ENCODE measurements around the gene RSPH1.

- TF ChIP-seq USF2 (IDR thresholded peaks at IDR 0.05; ENCODE audit: borderline replicate concordance, low read depth, low read length) (no peak), CTCF (IDR thresholded peaks at IDR 0.05) (no peak), RFX5 (IDR thresholded peaks at IDR 0.05; ENCODE audit: low read length) (no peak), FOXJ3 (CRISPR knock-in tag; IDR thresholded peaks at IDR 0.05) (no peak), POLR2AphosphoS5 (IDR thresholded peaks at IDR 0.05; ENCODE audit: low read depth, low read length) (no peak), RAD21 (IDR thresholded peaks at IDR 0.05; ENCODE audit: low read length) (no peak), TAF1 (IDR thresholded peaks at IDR 0.05; ENCODE audit: borderline replicate concordance, low read depth, low read length) (no peak), FOSL2 (IDR thresholded peaks at IDR 0.05; ENCODE audit: borderline replicate concordance, low read depth) (no peak), EP300 (IDR thresholded peaks at IDR 0.05; ENCODE audit: borderline replicate concordance in 1 of 2, low read depth in 1 of 2, low read length in 1 of 2) (no peak), YY1 (IDR thresholded peaks at IDR 0.05; ENCODE audit: low read depth) (no peak), RXRA (IDR thresholded peaks at IDR 0.05; ENCODE audit: borderline replicate concordance, low read depth) (no peak), FOXM1 (IDR thresholded peaks at IDR 0.05; ENCODE audit: low read depth) (no peak), MEF2A (IDR thresholded peaks at IDR 0.05; ENCODE audit: borderline replicate concordance, low read depth) (no peak), SIN3A (IDR thresholded peaks at IDR 0.05; ENCODE audit: borderline replicate concordance, low read depth, low read length) (no peak)
These were observed 71.0 kb downstream of the RSPH1 start for GRCh38 chr21:42424914-42425541.
